ENCODE data around the gene JADE1. TPM values are rescaled to one million over a fixed set of nuclear protein-coding genes. Genes with fewer than 3 reads are reported as not detected.

JADE1 gene
- total RNA-seq, 3 donors from 2014 or later, result 51.2 to 86.7 (median 62.6) TPM

- Histone ChIP-seq H3K27me3 (no peaks in the 10 kb centered on the region), H3K9me3 (no peaks in the 10 kb centered on the region), H3K27ac (no peak overlapping the region), H3K36me3 (no peaks in the 10 kb centered on the region), H3K4me3 (no peak overlapping the region), H3K4me1 (no peaks in the 10 kb centered on the region)
- intact Hi-C loops (cut with DNase I; ENCODE audit: low total_unique reads), result no loop called here
- TF ChIP-seq POLR2AphosphoS5 (IDR thresholded peaks at IDR 0.05), result no peak
- no peak for TF ChIP-seq CTCF (IDR thresholded peaks at IDR 0.05)
- no peak for TF ChIP-seq POLR2A (IDR thresholded peaks at IDR 0.05)
- DNase-seq (ENCODE audit: low spot score in 2 of 2), result no peak
Measured at GRCh38 chr4:128775477-128775876, 34.0 kb upstream of the JADE1 start.

- Histone ChIP-seq H3K27ac (no peak overlapping the region), H3K9me3 (no peaks in the 10 kb centered on the region), H3K27me3 (no peaks in the 10 kb centered on the region), H3K4me3 (no peak overlapping the region), H3K36me3 (no peaks in the 10 kb centered on the region), H3K4me1 (no peaks in the 10 kb centered on the region)
- DNase-seq (ENCODE audit: low spot score in 2 of 2), result no peak
- intact Hi-C loops (cut with DNase I; ENCODE audit: low total_unique reads), result no loop called here
- TF ChIP-seq POLR2A (IDR thresholded peaks at IDR 0.05) (no peak), CTCF (IDR thresholded peaks at IDR 0.05) (no peak), POLR2AphosphoS5 (IDR thresholded peaks at IDR 0.05) (no peak)
Measured at GRCh38 chr4:128775916-128776315, 33.6 kb upstream of the JADE1 start.

- H3K36me3 ChIP-seq, result no peaks in the 10 kb centered on the region
- DNase-seq (ENCODE audit: low spot score in 2 of 2), result no peak
Measured at GRCh38 chr4:128776794-128777216, 32.7 kb upstream of the JADE1 start.

GRCh38 chr4:128780688-128781087, 28.8 kb upstream of the JADE1 start:
- Histone ChIP-seq H3K27ac (no peak overlapping the region), H3K4me1 (no peaks in the 10 kb centered on the region), H3K9me3 (no peaks in the 10 kb centered on the region), H3K4me3 (no peak overlapping the region), H3K27me3 (no peaks in the 10 kb centered on the region), H3K36me3 (no peaks in the 10 kb centered on the region)
- TF ChIP-seq POLR2AphosphoS5 (IDR thresholded peaks at IDR 0.05) (no peak), POLR2A (IDR thresholded peaks at IDR 0.05) (no peak), CTCF (IDR thresholded peaks at IDR 0.05) (no peak)
- DNase-seq (ENCODE audit: low spot score in 2 of 2), result no peak
- intact Hi-C loops (cut with DNase I; ENCODE audit: low total_unique reads), result no loop called here

More at GRCh38 chr4:128776794-128777216, 32.7 kb upstream of the JADE1 start:
- TF ChIP-seq CTCF (IDR thresholded peaks at IDR 0.05) (no peak), POLR2AphosphoS5 (IDR thresholded peaks at IDR 0.05) (no peak), POLR2A (IDR thresholded peaks at IDR 0.05) (no peak)
- no peaks in the 10 kb centered on the region for H3K4me1 ChIP-seq
- intact Hi-C loops (cut with DNase I; ENCODE audit: low total_unique reads), result no loop called here
- H3K27me3 ChIP-seq, result no peaks in the 10 kb centered on the region
- H3K9me3 ChIP-seq, result no peaks in the 10 kb centered on the region
- no peak overlapping the region for H3K27ac ChIP-seq
- no peak overlapping the region for H3K4me3 ChIP-seq

GRCh38 chr4:128782076-128782715, 27.3 kb upstream of the JADE1 start:
- TF ChIP-seq POLR2AphosphoS5 (IDR thresholded peaks at IDR 0.05), result no peak
- no peak for TF ChIP-seq CTCF (IDR thresholded peaks at IDR 0.05)
- TF ChIP-seq POLR2A (IDR thresholded peaks at IDR 0.05), result no peak
- Histone ChIP-seq H3K9me3 (no peaks in the 10 kb centered on the region), H3K27me3 (no peaks in the 10 kb centered on the region), H3K4me1 (no peaks in the 10 kb centered on the region), H3K4me3 (no peak overlapping the region), H3K27ac (no peak overlapping the region), H3K36me3 (no peaks in the 10 kb centered on the region)
- DNase-seq (ENCODE audit: low spot score in 2 of 2), result no peak
- intact Hi-C loops (cut with DNase I; ENCODE audit: low total_unique reads), result no loop called here
